Activated CD4-positive, alpha-beta T cell treated with anti-CD3 and anti-CD28 coated beads for 36 hours (primary cell): ENCODE results near the gene CD93. TPM values are rescaled to one million over a fixed set of nuclear protein-coding genes. Genes with fewer than 3 reads are reported as not detected.

ENCODE experiments used
- ATAC-seq: fragments of 200-7000 bp; cut with Tn5 transposase; one replicate; pipeline ENCODE4 v1.10.0; 2021; ENCODE audit warnings: mild to moderate bottlenecking, moderate library complexity
- CTCF ChIA-PET: fragments of 350-600 bp; sonication (Branson Sonifier 250); formaldehyde crosslinking; loops from one replicate; lab custom pipeline; 2021; ENCODE audit warnings: antibody characterized with exemption; lab: Charles Lee
- POLR2A ChIA-PET: fragments of 350-600 bp; sonication (Branson Sonifier 250); formaldehyde crosslinking; loops from one replicate; lab custom pipeline; 2021; ENCODE audit warnings: antibody characterized with exemption, inconsistent platforms; lab: Charles Lee
- DNase-seq: peaks from one replicate; pipeline ENCODE4 v3.0.0-alpha.2; 2020
- H3K27ac Mint-ChIP-seq: one replicate; pipeline ENCODE4 v1.8.0; 2021; ENCODE audit warnings: mixed read lengths
- H3K27me3 Mint-ChIP-seq: one replicate; pipeline ENCODE4 v1.8.0; 2021; ENCODE audit warnings: mixed read lengths
- H3K36me3 Mint-ChIP-seq: one replicate; pipeline ENCODE4 v1.8.0; 2021; ENCODE audit warnings: low read depth, mixed read lengths
- H3K4me1 Mint-ChIP-seq: one replicate; pipeline ENCODE4 v1.8.0; 2021; ENCODE audit warnings: mixed read lengths
- H3K4me3 Mint-ChIP-seq: one replicate; pipeline ENCODE4 v1.8.0; 2021; ENCODE audit warnings: mild to moderate bottlenecking, moderate library complexity, mixed read lengths
- H3K9me3 Mint-ChIP-seq: one replicate; pipeline ENCODE4 v1.8.0; 2021; ENCODE audit warnings: low read depth, mixed read lengths
- intact Hi-C, 2 experiments: fragments of 100-400 bp; cut with DNase I in 1 of 2; cut with micrococcal nuclease in 1 of 2; formaldehyde crosslinking; loops; one replicate each; pipeline versions ENCODE4 v1.14.2 to v1.15.1; 2022 to 2024; cut with DNase I, micrococcal nuclease
- total RNA-seq, 2 experiments: library from RNA; stranded (reverse); gene quantifications; one replicate each; pipeline ENCODE4 v1.2.3, GENCODE V29; 2021

CD93 gene
- total RNA-seq, 2 experiments from 2014 or later, result 0.82 to 0.84 TPM

GRCh38 chr20:23095499-23095898 is 9.4 kb upstream of the CD93 start:
- Mint-ChIP-seq H3K27ac (no peak overlapping the region), H3K36me3 (no peaks in the 10 kb centered on the region), H3K4me3 (no peak overlapping the region), H3K4me1 (no peaks in the 10 kb centered on the region), H3K9me3 (no peaks in the 10 kb centered on the region), H3K27me3 (no peaks in the 10 kb centered on the region)
- intact Hi-C loops, result no loop called here
- ChIA-PET POLR2A (no interaction called here), CTCF (interaction anchor here (0.6 to 1.0 kb wide), 2 partner anchors 73 to 149 kb away, joined by 3 to 4 read pairs; no protein-coding TSS in a partner anchor)
- ATAC-seq, result no peak
- no peak for DNase-seq

- H3K9me3 Mint-ChIP-seq, result no peaks in the 10 kb centered on the region
- H3K36me3 Mint-ChIP-seq, result no peaks in the 10 kb centered on the region
- ATAC-seq (no peak), DNase-seq (no peak)
- no peaks in the 10 kb centered on the region for H3K4me1 Mint-ChIP-seq
- POLR2A ChIA-PET, result no interaction called here
- intact Hi-C loops, result no loop called here
- no peak overlapping the region for H3K27ac Mint-ChIP-seq
- no peak overlapping the region for H3K4me3 Mint-ChIP-seq
- no peaks in the 10 kb centered on the region for H3K27me3 Mint-ChIP-seq
- CTCF ChIA-PET, result interaction anchor here (1.0 kb wide), 1 partner anchor 73 kb away, joined by 4 read pairs; no protein-coding TSS in a partner anchor
Measured at GRCh38 chr20:23094927-23095326, 8.8 kb upstream of the CD93 start.

GRCh38 chr20:23094213-23094896 is 8.2 kb upstream of the CD93 start:
- H3K4me3 Mint-ChIP-seq, result no peak overlapping the region
- no peaks in the 10 kb centered on the region for H3K36me3 Mint-ChIP-seq
- no peaks in the 10 kb centered on the region for H3K27me3 Mint-ChIP-seq
- ATAC-seq, result no peak
- H3K4me1 Mint-ChIP-seq, result no peaks in the 10 kb centered on the region
- no peaks in the 10 kb centered on the region for H3K9me3 Mint-ChIP-seq
- POLR2A ChIA-PET, result no interaction called here
- DNase-seq, result no peak
- CTCF ChIA-PET, result interaction anchor here (1.0 to 1.5 kb wide), 2 partner anchors 11 to 72 kb away, joined by 4 to 5 read pairs; no protein-coding TSS in a partner anchor
- intact Hi-C loops, result no loop called here
- no peak overlapping the region for H3K27ac Mint-ChIP-seq

- Mint-ChIP-seq H3K4me1 (no peaks in the 10 kb centered on the region), H3K27ac (no peak overlapping the region)
Measured at GRCh38 chr20:23093613-23094012, 7.5 kb upstream of the CD93 start.

GRCh38 chr20:23092861-23093495 is 6.9 kb upstream of the CD93 start:
- no peaks in the 10 kb centered on the region for H3K4me1 Mint-ChIP-seq
- POLR2A ChIA-PET, result no interaction called here
- H3K4me3 Mint-ChIP-seq, result no peak overlapping the region
- H3K9me3 Mint-ChIP-seq, result no peaks in the 10 kb centered on the region
- CTCF ChIA-PET, result interaction anchor here (0.7 to 1.5 kb wide), 2 partner anchors 9 to 10 kb away, joined by 3 to 5 read pairs; no protein-coding TSS in a partner anchor
- no peaks in the 10 kb centered on the region for H3K27me3 Mint-ChIP-seq
- no peaks in the 10 kb centered on the region for H3K36me3 Mint-ChIP-seq
- no peak for DNase-seq
- no peak overlapping the region for H3K27ac Mint-ChIP-seq
- ATAC-seq, result no peak
- intact Hi-C loops, result no loop called here

More at GRCh38 chr20:23093613-23094012, 7.5 kb upstream of the CD93 start:
- intact Hi-C loops, result no loop called here
- H3K9me3 Mint-ChIP-seq, result no peaks in the 10 kb centered on the region
- ChIA-PET CTCF (interaction anchor here (1.5 kb wide), 1 partner anchor 10 kb away, joined by 5 read pairs; no protein-coding TSS in a partner anchor), POLR2A (no interaction called here)
- H3K36me3 Mint-ChIP-seq, result no peaks in the 10 kb centered on the region
- H3K27me3 Mint-ChIP-seq, result no peaks in the 10 kb centered on the region
- DNase-seq (no peak), ATAC-seq (no peak)
- no peak overlapping the region for H3K4me3 Mint-ChIP-seq

- ATAC-seq (no peak), DNase-seq (no peak)
- Mint-ChIP-seq H3K27me3 (no peaks in the 10 kb centered on the region), H3K36me3 (no peaks in the 10 kb centered on the region), H3K27ac (no peak overlapping the region), H3K4me1 (no peaks in the 10 kb centered on the region), H3K4me3 (no peak overlapping the region), H3K9me3 (no peaks in the 10 kb centered on the region)
- intact Hi-C loops, result no loop called here
- CTCF ChIA-PET, result interaction anchor here (0.7 kb wide), 1 partner anchor 11 kb away, joined by 3 read pairs; no protein-coding TSS in a partner anchor
- POLR2A ChIA-PET, result no interaction called here
Measured at GRCh38 chr20:23092384-23092756, 6.2 kb upstream of the CD93 start.

GRCh38 chr20:23091721-23092383 is 5.7 kb upstream of the CD93 start:
- peaks cover 2% of the 10 kb centered on the region for H3K4me1 Mint-ChIP-seq
- CTCF ChIA-PET, result interaction anchor here (0.7 kb wide), 1 partner anchor 11 kb away, joined by 3 read pairs; no protein-coding TSS in a partner anchor
- H3K27ac Mint-ChIP-seq, result no peak overlapping the region

GRCh38 chr20:23090878-23091277 is 4.8 kb upstream of the CD93 start:
- peaks cover 9% of the 10 kb centered on the region for H3K4me1 Mint-ChIP-seq
- H3K27ac Mint-ChIP-seq, result no peak overlapping the region
- no peak for DNase-seq
- ChIA-PET POLR2A (no interaction called here), CTCF (no interaction called here)
- no peak overlapping the region for H3K4me3 Mint-ChIP-seq
- no peaks in the 10 kb centered on the region for H3K36me3 Mint-ChIP-seq
- intact Hi-C loops, result no loop called here
- no peak for ATAC-seq
- no peaks in the 10 kb centered on the region for H3K9me3 Mint-ChIP-seq
- no peaks in the 10 kb centered on the region for H3K27me3 Mint-ChIP-seq

More at GRCh38 chr20:23091721-23092383, 5.7 kb upstream of the CD93 start:
- intact Hi-C loops, result no loop called here
- ATAC-seq (no peak), DNase-seq (no peak)
- H3K36me3 Mint-ChIP-seq, result no peaks in the 10 kb centered on the region
- no peak overlapping the region for H3K4me3 Mint-ChIP-seq
- H3K9me3 Mint-ChIP-seq, result no peaks in the 10 kb centered on the region
- H3K27me3 Mint-ChIP-seq, result no peaks in the 10 kb centered on the region
- POLR2A ChIA-PET, result no interaction called here

- Mint-ChIP-seq H3K27me3 (no peaks in the 10 kb centered on the region), H3K36me3 (no peaks in the 10 kb centered on the region), H3K27ac (no peak overlapping the region), H3K4me1 (peaks cover 9% of the 10 kb centered on the region), H3K9me3 (no peaks in the 10 kb centered on the region), H3K4me3 (no peak overlapping the region)
- POLR2A ChIA-PET, result no interaction called here
- ATAC-seq (no peak), DNase-seq (no peak)
- CTCF ChIA-PET, result no interaction called here
- intact Hi-C loops, result no loop called here
Measured at GRCh38 chr20:23090147-23090546, 4.0 kb upstream of the CD93 start.

GRCh38 chr20:23088866-23089265 is 2.7 kb upstream of the CD93 start:
- no peak for ATAC-seq
- intact Hi-C loops, result loop anchor here in 1 of 2 experiments (5.0 kb wide), 1 partner anchor 58 kb away; no protein-coding TSS in a partner anchor

GRCh38 chr20:23087587-23088251 is 1.6 kb upstream of the CD93 start:
- DNase-seq (no peak), ATAC-seq (no peak)
- peaks cover 13% of the 10 kb centered on the region for H3K4me1 Mint-ChIP-seq
- H3K27ac Mint-ChIP-seq, result no peak overlapping the region
- ChIA-PET POLR2A (no interaction called here), CTCF (no interaction called here)
- H3K4me3 Mint-ChIP-seq, result no peak overlapping the region
- no peaks in the 10 kb centered on the region for H3K36me3 Mint-ChIP-seq
- H3K27me3 Mint-ChIP-seq, result no peaks in the 10 kb centered on the region
- intact Hi-C loops, result loop anchor here in 1 of 2 experiments (5.0 kb wide), 1 partner anchor 60 kb away; no protein-coding TSS in a partner anchor
- no peaks in the 10 kb centered on the region for H3K9me3 Mint-ChIP-seq

More at GRCh38 chr20:23088866-23089265, 2.7 kb upstream of the CD93 start:
- no peaks in the 10 kb centered on the region for H3K9me3 Mint-ChIP-seq
- H3K4me1 Mint-ChIP-seq, result peaks cover 9% of the 10 kb centered on the region
- no peak overlapping the region for H3K4me3 Mint-ChIP-seq
- H3K27me3 Mint-ChIP-seq, result no peaks in the 10 kb centered on the region
- no peak for DNase-seq
- H3K36me3 Mint-ChIP-seq, result no peaks in the 10 kb centered on the region
- H3K27ac Mint-ChIP-seq, result no peak overlapping the region
- CTCF ChIA-PET, result no interaction called here
- POLR2A ChIA-PET, result no interaction called here
